ENCODE measurements around the gene GABRP.

GRCh38 chr5:170769246-170769645 lies 14.3 kb upstream of the GABRP start:
- no peak for TF ChIP-seq USF1 (IDR thresholded peaks at IDR 0.05; ENCODE audit: borderline replicate concordance, low read depth)
- TF ChIP-seq CTCF (IDR thresholded peaks at IDR 0.05), result no peak
- no peak for TF ChIP-seq POLR2AphosphoS5 (IDR thresholded peaks at IDR 0.05; ENCODE audit: low read depth, low read length)
- no peak for TF ChIP-seq SMC3 (IDR thresholded peaks at IDR 0.05; ENCODE audit: low read depth, low read length)

Measured in SK-N-SH (cell line).